ENCODE results near the gene CAPN11. TPM values are rescaled to one million over a fixed set of nuclear protein-coding genes. Genes with fewer than 3 reads are reported as not detected.

The CAPN11 gene
- total and polyA plus RNA-seq, 4 donors: 0.08 to 0.19 (median 0.09) TPM; not detected in 1

DNA sequence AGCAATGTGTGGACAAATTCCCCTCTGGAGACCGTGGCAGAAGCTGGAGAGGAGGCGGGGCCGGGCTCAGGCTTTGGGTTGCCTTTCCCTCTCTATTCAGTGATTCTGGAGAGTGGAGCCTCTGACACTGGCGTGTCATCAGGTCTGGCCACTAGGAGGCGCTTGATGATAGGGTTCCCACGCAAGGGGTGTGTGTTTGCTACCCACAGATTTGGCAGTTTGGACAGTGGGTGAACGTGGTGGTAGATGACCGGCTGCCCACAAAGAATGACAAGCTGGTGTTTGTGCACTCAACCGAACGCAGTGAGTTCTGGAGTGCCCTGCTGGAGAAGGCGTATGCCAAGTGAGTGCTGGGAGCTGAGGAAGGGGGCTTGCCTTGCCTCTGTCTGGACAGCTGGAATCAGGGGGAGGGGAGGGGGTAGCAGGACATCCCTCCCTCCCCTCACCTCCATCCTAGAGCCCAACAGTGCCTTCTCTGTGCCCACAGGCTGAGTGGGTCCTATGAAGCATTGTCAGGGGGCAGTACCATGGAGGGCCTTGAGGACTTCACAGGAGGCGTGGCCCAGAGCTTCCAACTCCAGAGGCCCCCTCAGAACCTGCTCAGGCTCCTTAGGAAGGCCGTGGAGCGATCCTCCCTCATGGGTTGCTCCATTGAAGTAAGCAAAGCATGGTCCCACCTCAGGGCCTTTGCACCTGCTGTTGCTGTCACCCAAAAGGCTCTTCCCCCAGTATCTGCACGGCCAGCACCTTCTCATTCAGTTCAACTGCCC, 14.3 kb downstream of the CAPN11 start:
- H3K9ac ChIP-seq (ENCODE audit: low read depth in 1 of 2, low read length in 2 of 2): no peak overlapping the region
- H3K4me1 ChIP-seq (ENCODE audit: control insufficient read depth in 4 of 4, insufficient read depth in 4 of 4, low read length in 3 of 4): peaks cover 0 to 8% (median 2%) of the 10 kb centered on the region in 4 donors
- peak; percentile 85 for DNase-seq (ENCODE audit: low spot score)
- H3K4me3 ChIP-seq (ENCODE audit: low read depth in 1 of 3, low read length in 3 of 3): no peak overlapping the region
- no peak overlapping the region for H3K27ac ChIP-seq (ENCODE audit: low read depth in 1 of 2, low read length in 2 of 2)
- no peaks in the 10 kb centered on the region for H3K36me3 ChIP-seq (ENCODE audit: control insufficient read depth in 4 of 4, insufficient read depth in 3 of 4, low read depth in 1 of 4, low read length in 3 of 4)
- H3K9me3 ChIP-seq (ENCODE audit: control insufficient read depth in 4 of 4, low read length in 3 of 4): no peaks in the 10 kb centered on the region
- H3K27me3 ChIP-seq (ENCODE audit: control insufficient read depth in 4 of 4, insufficient read depth in 4 of 4, low read length in 3 of 4): no peaks in the 10 kb centered on the region
- TF ChIP-seq FOXA2 (IDR thresholded peaks at IDR 0.05) (no peak), SP1 (IDR thresholded peaks at IDR 0.05) (peak; percentile 24), RXRA (IDR thresholded peaks at IDR 0.05) (peak; percentile 32 to 38), TAF1 (conservative IDR thresholded peaks at IDR 0.05) (no peak), JUND (IDR thresholded peaks at IDR 0.05) (no peak), NR2F2 (IDR thresholded peaks at IDR 0.05) (no peak), FOXA1 (IDR thresholded peaks at IDR 0.05) (no peak), RAD21 (IDR thresholded peaks at IDR 0.05) (peak; percentile 99 to 100), EGR1 (IDR thresholded peaks at IDR 0.05; ENCODE audit: low read depth in 2 of 2) (no peak), YY1 (IDR thresholded peaks at IDR 0.05) (no peak), HNF4A (conservative IDR thresholded peaks at IDR 0.05) (peak; percentile 24 to 40), GABPA (IDR thresholded peaks at IDR 0.05 in 1 of 2, conservative IDR thresholded peaks at IDR 0.05 in 1 of 2) (no peak), HNF4G (IDR thresholded peaks at IDR 0.05) (no peak)
- TF ChIP-seq, protein P1, sequence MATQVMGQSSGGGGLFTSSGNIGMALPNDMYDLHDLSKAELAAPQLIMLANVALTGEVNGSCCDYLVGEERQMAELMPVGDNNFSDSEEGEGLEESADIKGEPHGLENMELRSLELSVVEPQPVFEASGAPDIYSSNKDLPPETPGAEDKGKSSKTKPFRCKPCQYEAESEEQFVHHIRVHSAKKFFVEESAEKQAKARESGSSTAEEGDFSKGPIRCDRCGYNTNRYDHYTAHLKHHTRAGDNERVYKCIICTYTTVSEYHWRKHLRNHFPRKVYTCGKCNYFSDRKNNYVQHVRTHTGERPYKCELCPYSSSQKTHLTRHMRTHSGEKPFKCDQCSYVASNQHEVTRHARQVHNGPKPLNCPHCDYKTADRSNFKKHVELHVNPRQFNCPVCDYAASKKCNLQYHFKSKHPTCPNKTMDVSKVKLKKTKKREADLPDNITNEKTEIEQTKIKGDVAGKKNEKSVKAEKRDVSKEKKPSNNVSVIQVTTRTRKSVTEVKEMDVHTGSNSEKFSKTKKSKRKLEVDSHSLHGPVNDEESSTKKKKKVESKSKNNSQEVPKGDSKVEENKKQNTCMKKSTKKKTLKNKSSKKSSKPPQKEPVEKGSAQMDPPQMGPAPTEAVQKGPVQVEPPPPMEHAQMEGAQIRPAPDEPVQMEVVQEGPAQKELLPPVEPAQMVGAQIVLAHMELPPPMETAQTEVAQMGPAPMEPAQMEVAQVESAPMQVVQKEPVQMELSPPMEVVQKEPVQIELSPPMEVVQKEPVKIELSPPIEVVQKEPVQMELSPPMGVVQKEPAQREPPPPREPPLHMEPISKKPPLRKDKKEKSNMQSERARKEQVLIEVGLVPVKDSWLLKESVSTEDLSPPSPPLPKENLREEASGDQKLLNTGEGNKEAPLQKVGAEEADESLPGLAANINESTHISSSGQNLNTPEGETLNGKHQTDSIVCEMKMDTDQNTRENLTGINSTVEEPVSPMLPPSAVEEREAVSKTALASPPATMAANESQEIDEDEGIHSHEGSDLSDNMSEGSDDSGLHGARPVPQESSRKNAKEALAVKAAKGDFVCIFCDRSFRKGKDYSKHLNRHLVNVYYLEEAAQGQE (IDR thresholded peaks at IDR 0.05): no peak
- TF ChIP-seq, protein P2, sequence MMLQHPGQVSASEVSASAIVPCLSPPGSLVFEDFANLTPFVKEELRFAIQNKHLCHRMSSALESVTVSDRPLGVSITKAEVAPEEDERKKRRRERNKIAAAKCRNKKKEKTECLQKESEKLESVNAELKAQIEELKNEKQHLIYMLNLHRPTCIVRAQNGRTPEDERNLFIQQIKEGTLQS (IDR thresholded peaks at IDR 0.05): no peak
- TF ChIP-seq, protein P3, sequence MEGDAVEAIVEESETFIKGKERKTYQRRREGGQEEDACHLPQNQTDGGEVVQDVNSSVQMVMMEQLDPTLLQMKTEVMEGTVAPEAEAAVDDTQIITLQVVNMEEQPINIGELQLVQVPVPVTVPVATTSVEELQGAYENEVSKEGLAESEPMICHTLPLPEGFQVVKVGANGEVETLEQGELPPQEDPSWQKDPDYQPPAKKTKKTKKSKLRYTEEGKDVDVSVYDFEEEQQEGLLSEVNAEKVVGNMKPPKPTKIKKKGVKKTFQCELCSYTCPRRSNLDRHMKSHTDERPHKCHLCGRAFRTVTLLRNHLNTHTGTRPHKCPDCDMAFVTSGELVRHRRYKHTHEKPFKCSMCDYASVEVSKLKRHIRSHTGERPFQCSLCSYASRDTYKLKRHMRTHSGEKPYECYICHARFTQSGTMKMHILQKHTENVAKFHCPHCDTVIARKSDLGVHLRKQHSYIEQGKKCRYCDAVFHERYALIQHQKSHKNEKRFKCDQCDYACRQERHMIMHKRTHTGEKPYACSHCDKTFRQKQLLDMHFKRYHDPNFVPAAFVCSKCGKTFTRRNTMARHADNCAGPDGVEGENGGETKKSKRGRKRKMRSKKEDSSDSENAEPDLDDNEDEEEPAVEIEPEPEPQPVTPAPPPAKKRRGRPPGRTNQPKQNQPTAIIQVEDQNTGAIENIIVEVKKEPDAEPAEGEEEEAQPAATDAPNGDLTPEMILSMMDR (IDR thresholded peaks at IDR 0.05; ENCODE audit: low read depth, low read length, missing input control): peak; percentile 94
- TF ChIP-seq, protein P4, sequence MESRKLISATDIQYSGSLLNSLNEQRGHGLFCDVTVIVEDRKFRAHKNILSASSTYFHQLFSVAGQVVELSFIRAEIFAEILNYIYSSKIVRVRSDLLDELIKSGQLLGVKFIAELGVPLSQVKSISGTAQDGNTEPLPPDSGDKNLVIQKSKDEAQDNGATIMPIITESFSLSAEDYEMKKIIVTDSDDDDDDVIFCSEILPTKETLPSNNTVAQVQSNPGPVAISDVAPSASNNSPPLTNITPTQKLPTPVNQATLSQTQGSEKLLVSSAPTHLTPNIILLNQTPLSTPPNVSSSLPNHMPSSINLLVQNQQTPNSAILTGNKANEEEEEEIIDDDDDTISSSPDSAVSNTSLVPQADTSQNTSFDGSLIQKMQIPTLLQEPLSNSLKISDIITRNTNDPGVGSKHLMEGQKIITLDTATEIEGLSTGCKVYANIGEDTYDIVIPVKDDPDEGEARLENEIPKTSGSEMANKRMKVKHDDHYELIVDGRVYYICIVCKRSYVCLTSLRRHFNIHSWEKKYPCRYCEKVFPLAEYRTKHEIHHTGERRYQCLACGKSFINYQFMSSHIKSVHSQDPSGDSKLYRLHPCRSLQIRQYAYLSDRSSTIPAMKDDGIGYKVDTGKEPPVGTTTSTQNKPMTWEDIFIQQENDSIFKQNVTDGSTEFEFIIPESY (IDR thresholded peaks at IDR 0.05): no peak
- TF ChIP-seq, protein P5, sequence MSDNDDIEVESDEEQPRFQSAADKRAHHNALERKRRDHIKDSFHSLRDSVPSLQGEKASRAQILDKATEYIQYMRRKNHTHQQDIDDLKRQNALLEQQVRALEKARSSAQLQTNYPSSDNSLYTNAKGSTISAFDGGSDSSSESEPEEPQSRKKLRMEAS (IDR thresholded peaks at IDR 0.05): no peak
- 24% methylated on average over 15 of the region's 15 CpGs for WGBS

Data from liver (tissue), 9 donors.